Suppressor macrophage treated with lipopolysaccharide for 1 hour (primary cell): Measurements from ENCODE around the gene P2RY14.

Experiments
- DNase-seq, 3 donors: peaks; one replicate each; pipeline ENCODE4 v3.0.0-alpha.2; 2020 to 2022

The P2RY14 gene

GRCh38 chr3:151175952-151176351 is 102.4 kb downstream of the P2RY14 start:
- DNase-seq: no peak

GRCh38 chr3:151174351-151174750 is 104.0 kb downstream of the P2RY14 start:
- peak in 2 of 3 donors; percentile 32 to 48 for DNase-seq

GRCh38 chr3:151171145-151171757 is 107.1 kb downstream of the P2RY14 start:
- peak; percentile 56 to 64 (median 60) for DNase-seq

GRCh38 chr3:151169948-151170679 is 108.2 kb downstream of the P2RY14 start:
- DNase-seq: peak; percentile 80 to 91 (median 85)

- peak; percentile 71 to 89 (median 85) for DNase-seq
Observed at GRCh38 chr3:151169262-151169947, 108.9 kb downstream of the P2RY14 start.

- peak; percentile 75 to 86 (median 76) for DNase-seq
Observed at GRCh38 chr3:151168269-151169094, 109.9 kb downstream of the P2RY14 start.

GRCh38 chr3:151166161-151166560 is 112.2 kb downstream of the P2RY14 start:
- DNase-seq: no peak

DNA sequence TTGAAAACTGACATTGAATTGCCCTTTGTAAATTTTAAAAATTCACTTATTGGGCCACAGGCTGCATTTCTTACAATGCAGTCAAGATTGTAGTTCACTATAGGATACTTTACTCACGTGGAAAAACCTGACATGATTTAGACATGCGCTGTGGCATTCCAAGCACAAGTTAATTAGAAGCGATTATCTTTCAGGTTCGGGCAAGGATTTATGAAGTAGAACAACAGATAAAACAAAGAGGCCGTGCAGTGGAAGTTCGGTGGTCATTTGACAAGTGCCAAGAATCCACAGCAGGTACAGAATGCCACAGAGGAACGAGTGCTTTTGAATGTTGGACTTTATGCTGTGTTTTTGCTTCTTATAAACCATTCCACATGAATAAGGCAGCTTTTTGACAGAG is 113.1 kb downstream of the P2RY14 start:
- DNase-seq: no peak
